Mononuclear cell (primary cell): Measurements from ENCODE around the gene P3H3. TPM values are rescaled to one million over a fixed set of nuclear protein-coding genes. Genes with fewer than 3 reads are reported as not detected.

Experiments
- H3K27me3 ChIP-seq: 2 replicates; pipeline ENCODE4 v1.6.0; 2011; ENCODE audit warnings: low read length, control low read depth; ENCODE audit not compliant: insufficient read depth
- H3K4me1 ChIP-seq: 2 replicates; pipeline ENCODE4 v1.5.1; 2011; ENCODE audit warnings: mild to moderate bottlenecking, low read length, control low read depth; ENCODE audit not compliant: insufficient read depth
- H3K4me3 ChIP-seq: 2 replicates; pipeline ENCODE4 v1.5.1; 2011; ENCODE audit warnings: mild to moderate bottlenecking, low read length, moderate library complexity
- H3K9me3 ChIP-seq: 2 replicates; pipeline ENCODE4 v1.5.1; 2011; ENCODE audit warnings: low read depth, mild to moderate bottlenecking, control low read depth, low read length
- total RNA-seq: library from RNA; depleted of rRNA; stranded (reverse); fragments of >200 nt; gene quantifications from one replicate; pipeline ENCODE4 v1.2.3, GENCODE V29; 2012

Gene P3H3
- total RNA-seq, 1 donor = 2.6 TPM

DNA sequence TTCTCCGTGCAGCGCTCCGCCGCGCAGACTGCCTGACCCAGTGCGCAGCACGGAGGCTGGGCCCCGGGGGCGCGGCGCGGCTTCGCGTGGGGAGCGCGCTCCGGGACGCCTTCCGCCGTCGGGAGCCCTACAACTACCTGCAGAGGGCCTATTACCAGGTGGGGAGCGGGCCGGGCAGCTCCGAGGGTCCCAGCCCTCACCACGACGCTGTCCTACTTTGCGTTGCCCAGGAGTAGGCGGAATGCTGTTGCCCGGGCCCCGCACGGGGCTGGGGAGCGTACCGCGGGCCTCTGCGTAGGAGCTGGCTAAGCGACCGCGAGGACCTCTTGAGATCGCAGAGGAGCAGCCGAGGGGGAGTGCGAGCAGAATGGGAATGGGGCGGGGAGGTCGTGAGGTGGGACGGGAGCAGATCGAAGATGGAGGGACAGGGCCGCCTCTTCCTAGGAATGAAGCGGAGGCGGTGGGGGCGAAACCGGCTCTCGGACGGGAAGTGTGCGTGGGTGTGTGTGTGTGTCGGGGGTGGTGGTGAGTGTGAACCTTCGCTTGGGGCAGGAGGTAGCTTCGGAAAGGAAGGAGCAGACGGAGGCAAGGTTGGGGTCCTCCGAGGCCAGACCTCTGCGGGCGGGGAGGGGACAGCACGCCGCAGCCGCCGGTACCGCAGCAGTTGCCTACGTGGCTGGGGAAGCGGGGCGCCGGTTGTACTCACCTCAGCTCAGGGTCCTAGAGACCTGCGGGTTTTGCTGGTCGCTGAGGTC, 751 bp downstream of the P3H3 start:
- no peaks in the 10 kb centered on the region for H3K9me3 ChIP-seq
- peak overlapping the region; percentile 37 for H3K4me3 ChIP-seq
- peaks cover 19% of the 10 kb centered on the region for H3K4me1 ChIP-seq
- H3K27me3 ChIP-seq = peaks cover 38% of the 10 kb centered on the region

DNA sequence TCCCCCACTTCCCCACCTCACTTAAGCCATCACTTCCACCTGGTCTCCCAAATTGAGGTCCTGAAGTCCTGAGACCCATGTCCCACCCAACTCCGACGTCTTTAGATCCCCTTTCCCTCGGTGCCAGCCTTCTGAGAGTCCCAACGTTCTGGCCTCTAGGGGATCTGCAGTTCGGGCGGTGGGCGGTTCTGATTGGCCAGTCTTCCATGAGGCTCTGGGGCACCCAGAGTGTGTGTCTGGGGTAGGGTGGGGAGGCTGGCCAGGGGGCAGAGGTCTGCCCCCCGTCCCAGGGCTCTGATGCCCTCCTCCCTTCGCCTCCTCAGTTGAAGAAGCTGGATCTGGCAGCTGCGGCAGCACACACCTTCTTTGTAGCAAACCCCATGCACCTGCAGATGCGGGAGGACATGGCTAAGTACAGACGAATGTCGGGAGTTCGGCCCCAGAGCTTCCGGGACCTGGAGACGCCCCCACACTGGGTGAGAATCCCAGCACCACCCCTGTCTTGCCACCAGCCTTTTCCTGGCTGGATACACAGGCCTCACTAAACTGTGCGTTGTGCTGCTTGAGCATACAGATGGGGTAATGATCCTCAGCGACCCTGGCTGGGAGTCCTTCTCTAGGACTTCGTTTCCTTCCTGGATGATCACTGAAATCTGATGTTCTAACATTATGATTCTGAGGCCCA, 1.5 kb downstream of the P3H3 start:
- peaks cover 19% of the 10 kb centered on the region for H3K4me1 ChIP-seq
- peaks cover 38% of the 10 kb centered on the region for H3K27me3 ChIP-seq
- no peaks in the 10 kb centered on the region for H3K9me3 ChIP-seq
- H3K4me3 ChIP-seq = no peak overlapping the region

DNA sequence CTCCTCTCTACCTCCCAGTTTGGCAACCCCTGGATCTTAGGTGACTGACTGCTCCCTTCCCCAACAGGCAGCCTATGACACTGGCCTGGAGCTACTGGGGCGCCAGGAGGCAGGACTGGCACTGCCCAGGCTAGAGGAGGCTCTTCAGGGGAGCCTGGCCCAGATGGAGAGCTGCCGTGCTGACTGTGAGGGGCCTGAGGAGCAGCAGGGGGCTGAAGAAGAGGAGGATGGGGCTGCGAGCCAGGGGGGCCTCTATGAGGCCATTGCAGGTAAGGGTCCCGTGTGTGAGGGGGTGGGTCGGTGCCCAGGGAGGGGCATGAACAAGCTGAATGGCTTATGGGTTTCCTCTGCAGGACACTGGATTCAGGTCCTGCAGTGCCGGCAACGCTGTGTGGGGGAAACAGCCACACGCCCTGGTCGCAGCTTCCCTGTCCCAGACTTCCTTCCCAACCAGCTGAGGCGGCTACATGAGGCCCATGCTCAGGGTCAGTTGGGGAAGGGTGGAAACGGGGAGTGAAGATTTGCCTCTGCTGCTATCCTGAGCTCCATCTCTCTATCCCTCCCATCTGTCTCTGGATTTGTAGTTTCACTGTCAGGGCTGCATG, 2.2 kb downstream of the P3H3 start:
- Histone ChIP-seq H3K9me3 (no peaks in the 10 kb centered on the region), H3K4me3 (no peak overlapping the region), H3K4me1 (peaks cover 19% of the 10 kb centered on the region), H3K27me3 (peaks cover 36% of the 10 kb centered on the region)

DNA sequence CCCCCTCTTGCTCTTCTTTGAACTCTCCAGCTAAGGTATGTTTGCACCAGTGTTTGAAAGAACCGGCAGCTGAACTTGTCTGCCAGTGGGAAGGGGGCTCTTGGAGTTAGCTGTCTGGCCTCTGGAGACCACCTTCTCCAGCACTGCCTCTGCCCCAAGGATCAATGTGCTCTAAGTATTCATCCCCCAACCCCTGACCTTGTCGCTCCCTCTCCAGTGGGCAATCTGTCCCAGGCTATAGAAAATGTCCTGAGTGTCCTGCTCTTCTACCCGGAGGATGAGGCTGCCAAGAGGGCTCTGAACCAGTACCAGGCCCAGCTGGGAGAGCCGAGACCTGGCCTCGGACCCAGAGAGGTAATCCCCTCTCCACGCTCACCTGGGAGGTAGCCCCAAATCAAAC, 2.8 kb downstream of the P3H3 start:
- Histone ChIP-seq H3K4me1 (peaks cover 23% of the 10 kb centered on the region), H3K9me3 (no peaks in the 10 kb centered on the region), H3K27me3 (peaks cover 34% of the 10 kb centered on the region), H3K4me3 (no peak overlapping the region)

DNA sequence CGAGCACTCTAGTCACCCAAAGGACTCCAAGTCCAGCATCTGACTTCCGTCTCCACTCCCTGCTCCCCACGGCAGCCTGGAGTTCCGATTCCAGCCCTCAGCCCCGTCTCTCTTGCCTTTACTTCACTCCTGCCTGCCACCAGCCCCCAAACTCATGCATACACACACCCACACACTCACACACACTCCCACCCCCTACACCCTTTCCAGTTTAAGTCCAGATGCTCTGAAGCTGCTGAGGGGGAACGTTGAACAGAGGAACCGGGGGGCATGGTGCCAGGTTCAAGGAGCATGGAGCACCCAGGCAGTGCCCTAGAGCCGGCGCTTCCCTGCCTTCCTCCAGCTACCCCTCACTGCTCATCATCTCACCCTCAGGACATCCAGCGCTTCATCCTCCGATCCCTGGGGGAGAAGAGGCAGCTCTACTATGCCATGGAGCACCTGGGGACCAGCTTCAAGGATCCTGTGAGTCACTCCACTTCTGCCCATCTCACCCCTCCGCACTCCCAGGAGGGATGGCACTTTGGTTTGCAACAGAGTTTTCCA, 3.3 kb downstream of the P3H3 start:
- Histone ChIP-seq H3K9me3 (no peaks in the 10 kb centered on the region), H3K27me3 (peaks cover 31% of the 10 kb centered on the region), H3K4me1 (peaks cover 23% of the 10 kb centered on the region), H3K4me3 (no peak overlapping the region)

DNA sequence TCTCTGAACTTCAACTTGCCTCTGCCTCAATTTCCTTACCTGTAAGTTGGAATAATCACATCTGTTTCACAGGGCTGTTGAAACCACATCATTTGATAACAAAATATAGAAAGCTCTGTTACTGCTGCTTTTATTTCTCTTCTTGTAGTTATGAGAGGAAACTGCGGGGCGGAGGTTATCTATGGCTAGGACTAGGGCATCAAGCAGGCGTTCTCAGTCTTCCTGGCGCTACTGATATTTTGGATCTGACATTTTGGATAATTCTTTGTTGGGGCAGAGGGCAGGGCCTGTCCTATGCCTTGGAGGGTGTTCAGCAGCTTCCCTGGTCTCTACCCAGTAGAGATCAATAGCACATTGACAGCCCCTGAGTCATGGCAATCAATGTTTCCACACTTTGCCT, 3.9 kb downstream of the P3H3 start:
- no peak overlapping the region for H3K4me3 ChIP-seq
- H3K9me3 ChIP-seq = no peaks in the 10 kb centered on the region
- peaks cover 23% of the 10 kb centered on the region for H3K4me1 ChIP-seq
- peaks cover 25% of the 10 kb centered on the region for H3K27me3 ChIP-seq

DNA sequence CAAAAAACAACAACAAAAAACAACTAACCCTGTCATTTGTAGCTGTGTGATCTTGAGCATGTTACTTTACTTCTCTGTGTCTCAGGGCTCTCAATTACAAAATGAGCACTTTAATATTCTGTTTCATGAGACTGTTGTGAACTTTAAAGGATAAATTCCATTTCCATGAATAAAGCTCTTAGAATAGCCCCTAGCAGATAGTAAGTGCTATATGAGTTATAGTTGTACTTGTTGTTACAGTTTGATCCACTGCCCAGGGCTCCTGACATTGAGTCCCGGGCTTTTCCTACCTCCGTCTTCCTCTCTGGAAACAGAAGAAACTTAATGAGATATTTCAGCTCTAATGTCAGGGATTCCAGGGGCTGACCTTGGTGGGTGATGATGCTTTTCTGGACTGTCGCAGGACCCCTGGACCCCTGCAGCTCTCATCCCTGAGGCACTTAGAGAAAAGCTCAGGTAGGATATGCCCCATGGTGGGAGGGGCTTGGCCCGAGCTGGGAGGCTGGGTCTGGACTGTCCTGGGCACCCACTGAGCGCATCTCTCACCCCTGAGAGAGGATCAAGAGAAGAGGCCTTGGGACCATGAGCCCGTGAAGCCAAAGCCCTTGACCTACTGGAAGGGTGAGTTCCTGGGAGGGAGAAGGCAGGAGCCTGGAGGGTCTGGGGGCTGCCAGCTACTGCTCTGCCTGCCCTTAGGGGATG, 5.1 kb downstream of the P3H3 start:
- Histone ChIP-seq H3K9me3 (no peaks in the 10 kb centered on the region), H3K4me1 (peaks cover 16% of the 10 kb centered on the region), H3K27me3 (peaks cover 18% of the 10 kb centered on the region), H3K4me3 (no peak overlapping the region)

DNA sequence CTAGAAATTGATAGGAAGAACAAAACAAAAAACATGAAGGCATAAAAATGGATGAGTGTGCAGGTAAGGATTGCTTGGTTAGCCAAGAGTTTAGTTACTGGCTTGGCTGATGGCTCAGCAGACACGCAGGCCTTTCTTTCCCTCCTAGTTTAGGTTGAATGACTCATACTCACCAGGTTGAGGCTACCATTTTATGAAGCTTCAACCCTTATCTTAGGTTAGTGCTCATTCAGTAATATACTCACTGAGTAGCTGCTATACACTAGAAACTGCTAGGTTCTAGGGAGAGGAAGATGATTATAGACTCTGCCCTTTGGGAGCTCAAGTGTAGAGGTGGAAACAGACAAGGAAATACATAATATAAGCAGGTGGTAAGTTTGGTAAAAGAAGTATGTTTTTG, 6.0 kb downstream of the P3H3 start:
- Histone ChIP-seq H3K27me3 (peaks cover 13% of the 10 kb centered on the region), H3K4me1 (peaks cover 7% of the 10 kb centered on the region), H3K9me3 (no peaks in the 10 kb centered on the region), H3K4me3 (no peak overlapping the region)

DNA sequence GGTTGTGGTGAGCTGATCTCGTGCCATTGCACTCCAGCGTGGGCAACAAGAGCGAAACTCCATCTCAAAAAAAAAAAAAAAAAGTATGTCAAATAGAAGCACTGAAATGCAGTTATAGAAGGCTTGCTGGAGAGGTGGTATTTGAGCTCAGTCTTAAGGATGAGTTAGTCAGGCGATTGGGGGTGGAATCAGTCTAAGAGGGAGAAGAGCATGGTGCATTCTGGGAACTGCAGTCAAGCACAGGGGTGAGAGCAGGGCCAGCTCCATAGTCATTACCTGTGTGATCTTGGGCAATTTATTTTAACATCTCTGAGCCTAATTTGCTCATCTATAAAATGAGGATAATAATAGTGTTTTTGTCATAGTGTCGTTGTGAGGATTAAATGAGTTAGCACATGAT, 6.7 kb downstream of the P3H3 start:
- Histone ChIP-seq H3K4me3 (no peak overlapping the region), H3K27me3 (peaks cover 7% of the 10 kb centered on the region), H3K9me3 (no peaks in the 10 kb centered on the region), H3K4me1 (peaks cover 4% of the 10 kb centered on the region)

DNA sequence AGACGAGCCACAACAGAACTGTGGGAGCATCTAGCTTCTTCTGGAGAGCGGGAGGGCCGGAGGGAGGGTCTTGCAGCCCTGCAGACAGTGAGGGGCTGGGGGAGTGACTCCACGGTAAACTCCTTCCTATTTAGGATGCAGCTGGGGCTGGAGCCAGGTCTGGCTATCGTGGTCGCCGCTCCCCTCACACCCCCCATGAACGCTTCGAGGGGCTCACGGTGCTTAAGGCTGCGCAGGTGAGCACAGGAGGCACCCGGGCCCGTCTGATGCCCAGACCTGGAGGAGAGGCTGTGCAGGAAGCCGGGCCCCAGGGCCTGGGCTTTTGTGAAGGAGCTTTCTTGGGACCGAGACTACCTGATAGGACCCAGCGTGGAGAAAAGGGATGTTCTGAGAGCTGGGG, 8.6 kb downstream of the P3H3 start:
- no peaks in the 10 kb centered on the region for H3K27me3 ChIP-seq
- H3K4me3 ChIP-seq = no peak overlapping the region
- H3K4me1 ChIP-seq = peaks cover 4% of the 10 kb centered on the region
- H3K9me3 ChIP-seq = no peaks in the 10 kb centered on the region

DNA sequence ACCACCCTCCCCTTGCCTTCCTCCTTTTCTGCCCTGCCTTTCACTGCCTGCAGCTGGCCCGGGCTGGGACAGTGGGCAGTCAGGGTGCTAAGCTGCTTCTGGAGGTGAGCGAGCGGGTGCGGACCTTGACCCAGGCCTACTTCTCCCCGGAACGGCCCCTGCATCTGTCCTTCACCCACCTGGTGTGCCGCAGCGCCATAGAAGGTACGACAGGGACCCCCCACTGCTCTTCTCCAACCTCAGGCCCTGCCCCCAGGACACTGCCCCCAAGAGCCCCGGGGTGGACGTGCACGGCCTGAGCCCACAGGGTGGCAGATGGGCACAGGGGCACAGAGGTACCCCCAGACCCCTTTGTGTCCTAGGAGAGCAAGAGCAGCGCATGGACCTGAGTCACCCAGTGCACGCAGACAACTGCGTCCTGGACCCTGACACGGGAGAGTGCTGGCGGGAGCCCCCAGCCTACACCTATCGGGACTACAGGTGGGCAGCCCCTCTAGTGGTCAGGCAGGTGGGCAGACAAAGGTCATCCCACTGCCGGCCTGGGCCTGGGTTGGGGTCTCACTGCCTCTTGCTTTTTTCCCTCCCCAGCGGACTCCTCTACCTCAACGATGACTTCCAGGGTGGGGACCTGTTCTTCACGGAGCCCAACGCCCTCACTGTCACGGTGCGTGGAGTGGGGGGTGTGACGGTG, 9.3 kb downstream of the P3H3 start:
- Histone ChIP-seq H3K27me3 (no peaks in the 10 kb centered on the region), H3K9me3 (no peaks in the 10 kb centered on the region), H3K4me3 (no peak overlapping the region), H3K4me1 (peaks cover 4% of the 10 kb centered on the region)

DNA sequence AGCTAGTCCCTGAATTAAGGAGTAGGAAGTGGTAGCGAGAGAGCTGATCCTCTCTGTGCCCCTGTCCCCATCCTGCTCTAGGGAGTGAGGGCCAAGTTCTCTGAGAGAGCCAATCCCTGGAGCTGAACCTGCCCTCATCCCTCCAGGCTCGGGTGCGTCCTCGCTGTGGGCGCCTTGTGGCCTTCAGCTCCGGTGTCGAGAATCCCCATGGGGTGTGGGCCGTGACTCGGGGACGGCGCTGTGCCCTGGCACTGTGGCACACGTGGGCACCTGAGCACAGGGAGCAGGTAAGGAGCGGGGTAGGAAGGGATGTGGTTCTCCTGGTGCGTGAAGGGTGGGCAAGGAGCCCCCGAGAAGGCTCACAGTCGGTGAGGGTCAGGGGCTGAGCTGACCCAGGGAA, 10.6 kb downstream of the P3H3 start:
- no peaks in the 10 kb centered on the region for H3K27me3 ChIP-seq
- no peak overlapping the region for H3K4me3 ChIP-seq
- H3K4me1 ChIP-seq = peaks cover 4% of the 10 kb centered on the region
- no peaks in the 10 kb centered on the region for H3K9me3 ChIP-seq

DNA sequence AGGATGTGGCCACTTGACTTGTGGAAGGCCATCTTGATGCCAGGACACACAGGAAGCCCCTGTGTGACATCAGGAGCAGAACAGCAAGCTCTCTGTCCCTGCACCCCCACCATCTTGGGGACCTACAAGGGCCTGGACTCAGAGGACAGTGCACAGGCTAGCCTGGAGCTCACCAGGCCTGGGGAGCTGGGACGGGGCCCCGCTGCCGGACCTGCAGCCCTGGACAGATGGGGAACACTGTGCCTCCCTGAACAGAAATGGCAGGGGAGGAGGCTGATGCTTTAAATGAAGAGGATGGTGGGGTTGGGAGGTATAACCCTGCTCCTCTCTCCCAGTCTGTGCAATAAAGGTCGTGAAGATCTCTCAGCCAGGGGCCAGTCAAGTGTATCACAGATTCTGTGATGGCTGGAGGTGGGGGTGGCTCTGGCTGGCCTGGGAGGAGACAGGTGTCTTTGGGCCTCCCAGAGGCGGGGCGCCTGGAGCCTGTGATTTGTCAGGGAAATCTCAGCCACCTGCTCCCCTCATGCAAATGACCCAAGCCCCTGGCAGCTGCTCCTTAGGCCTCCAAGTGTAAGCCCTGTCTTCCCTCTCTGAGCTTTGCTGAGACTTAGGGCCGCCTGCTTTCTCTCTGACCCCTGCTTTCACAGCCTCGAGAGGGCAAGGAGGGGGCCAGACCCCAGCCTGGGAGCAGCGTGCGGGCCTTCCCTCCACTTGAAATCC, 11.4 kb downstream of the P3H3 start:
- Histone ChIP-seq H3K4me1 (peaks cover 4% of the 10 kb centered on the region), H3K4me3 (no peak overlapping the region), H3K9me3 (no peaks in the 10 kb centered on the region), H3K27me3 (no peaks in the 10 kb centered on the region)

DNA sequence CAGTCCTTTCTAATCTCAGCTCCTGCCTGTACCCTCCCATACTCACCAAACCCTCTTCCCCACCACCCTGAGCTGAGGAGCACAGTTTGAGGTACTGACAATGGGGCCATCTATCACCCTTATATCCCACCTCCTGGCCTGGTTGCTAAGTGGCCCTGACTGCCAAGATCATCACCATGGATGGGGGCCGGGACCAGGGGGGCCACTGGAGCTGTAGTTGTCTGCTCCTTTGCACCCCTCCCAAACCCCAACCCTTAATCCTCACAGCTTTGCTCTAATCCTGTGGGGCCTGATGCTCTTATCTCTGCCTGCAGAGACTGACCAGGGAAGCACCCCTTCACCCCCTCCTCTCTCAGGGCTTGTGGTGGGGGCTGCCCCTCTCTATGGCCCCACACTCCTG, 12.1 kb downstream of the P3H3 start:
- Histone ChIP-seq H3K27me3 (no peaks in the 10 kb centered on the region), H3K4me3 (no peak overlapping the region), H3K4me1 (peaks cover 4% of the 10 kb centered on the region), H3K9me3 (no peaks in the 10 kb centered on the region)
